ENCODE results near the gene PRR23E.
A peak's percentile ranks its signal among the peaks of the same experiment; 100 is the strongest.

The PRR23E gene

DNA sequence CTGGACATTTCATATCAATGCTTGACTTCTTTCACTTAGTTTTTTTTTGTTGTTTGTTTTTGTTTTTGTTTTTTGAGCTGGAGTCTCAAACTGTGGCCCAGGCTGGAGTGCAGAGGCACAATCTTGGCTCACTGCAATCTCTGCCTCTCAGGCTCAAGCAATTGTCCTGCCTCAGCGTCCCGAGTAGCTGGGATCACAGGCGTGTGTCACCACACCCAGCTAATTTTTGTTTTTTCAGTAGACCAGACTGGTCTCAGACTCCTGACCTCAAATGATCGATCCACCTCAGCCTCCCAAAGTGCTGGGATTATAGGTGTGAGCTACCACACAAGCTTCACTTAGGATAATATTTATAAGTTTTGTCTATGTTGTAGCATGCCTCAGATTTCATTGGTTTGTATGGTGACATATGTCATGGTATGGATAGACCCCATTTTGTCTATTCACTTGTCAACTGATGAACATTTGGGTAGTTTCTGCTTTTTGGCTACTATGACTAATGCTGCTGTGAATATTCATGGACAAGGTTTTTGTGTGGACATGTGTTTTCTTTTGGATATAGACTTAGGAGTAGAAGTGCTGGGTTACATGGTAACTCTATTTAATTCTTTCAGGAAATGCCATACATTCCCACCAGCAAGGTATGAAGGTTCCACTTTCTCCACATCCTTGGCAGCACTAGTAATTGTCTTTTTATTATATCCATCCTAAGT lies 6.8 kb upstream of the PRR23E start:
- DNase-seq: no peak

DNA sequence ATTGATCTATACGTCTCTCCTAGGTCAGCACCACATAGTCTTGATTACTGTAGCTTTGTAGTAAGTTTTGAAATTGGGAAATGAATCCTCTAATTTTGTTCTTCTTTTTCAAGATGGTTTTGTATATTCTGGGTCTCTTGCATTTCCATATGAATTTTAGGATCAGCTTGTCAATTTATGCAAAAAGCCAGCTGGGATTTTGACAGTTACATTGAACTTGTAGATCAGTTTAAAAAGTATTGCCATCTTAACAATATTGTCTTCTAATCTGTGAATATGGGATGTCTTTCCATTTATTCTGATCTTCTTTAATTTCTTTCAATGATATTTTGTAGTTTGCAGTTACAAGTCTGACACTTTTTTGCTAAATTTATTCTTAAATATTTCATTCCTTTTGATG lies 5.6 kb upstream of the PRR23E start:
- no peak for DNase-seq

- DNase-seq: no peak
Measured at GRCh38 chr3:127193341-127193740, 410 bp downstream of the PRR23E start.

- no peak for DNase-seq
Measured at GRCh38 chr3:127193775-127194174, 844 bp downstream of the PRR23E start.

GRCh38 chr3:127194601-127195187 lies 1.8 kb downstream of the PRR23E start:
- DNase-seq: no peak

DNA sequence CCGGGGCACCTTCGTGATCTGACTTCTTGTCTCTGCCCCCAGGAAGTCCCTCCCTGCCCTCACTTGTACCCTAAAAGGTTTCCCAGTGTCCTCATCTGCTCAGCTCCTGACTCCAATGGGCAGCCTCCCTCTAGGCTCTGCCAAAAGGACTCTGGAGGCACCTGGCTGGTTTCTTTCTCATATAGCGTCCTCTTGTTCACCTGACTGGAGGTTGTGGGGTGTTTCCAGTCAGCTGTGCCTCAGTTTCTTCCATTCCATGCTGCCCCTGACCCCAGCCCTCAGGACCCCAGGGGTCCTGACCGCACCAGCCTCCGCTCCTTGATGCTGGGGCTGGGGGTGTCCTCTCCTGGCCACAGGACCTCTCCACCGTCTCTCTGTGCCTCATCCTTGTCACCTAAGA lies 2.5 kb downstream of the PRR23E start:
- DNase-seq: no peak

DNA sequence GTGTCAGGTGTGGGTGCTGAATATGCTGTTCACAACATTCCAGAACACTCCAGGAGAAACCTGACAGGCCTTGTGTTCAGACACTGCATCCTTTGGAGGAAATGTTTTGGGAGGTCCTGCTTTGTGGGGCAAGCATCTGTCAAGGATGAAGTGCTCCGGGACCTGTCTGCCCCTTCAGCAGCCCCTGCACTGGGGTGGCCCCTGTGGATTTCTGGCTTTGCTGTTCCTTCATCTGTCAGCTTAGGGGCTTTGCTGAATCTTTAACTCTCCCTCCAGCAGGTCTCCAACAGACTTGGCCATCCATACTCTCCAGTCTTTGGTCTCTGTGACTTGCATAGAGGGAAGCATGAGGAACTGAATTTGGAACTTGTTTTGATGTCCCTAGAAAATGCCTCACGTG lies 3.1 kb downstream of the PRR23E start:
- DNase-seq: no peak

- no peak for DNase-seq
Measured at GRCh38 chr3:127196466-127197299, 3.8 kb downstream of the PRR23E start.

DNA sequence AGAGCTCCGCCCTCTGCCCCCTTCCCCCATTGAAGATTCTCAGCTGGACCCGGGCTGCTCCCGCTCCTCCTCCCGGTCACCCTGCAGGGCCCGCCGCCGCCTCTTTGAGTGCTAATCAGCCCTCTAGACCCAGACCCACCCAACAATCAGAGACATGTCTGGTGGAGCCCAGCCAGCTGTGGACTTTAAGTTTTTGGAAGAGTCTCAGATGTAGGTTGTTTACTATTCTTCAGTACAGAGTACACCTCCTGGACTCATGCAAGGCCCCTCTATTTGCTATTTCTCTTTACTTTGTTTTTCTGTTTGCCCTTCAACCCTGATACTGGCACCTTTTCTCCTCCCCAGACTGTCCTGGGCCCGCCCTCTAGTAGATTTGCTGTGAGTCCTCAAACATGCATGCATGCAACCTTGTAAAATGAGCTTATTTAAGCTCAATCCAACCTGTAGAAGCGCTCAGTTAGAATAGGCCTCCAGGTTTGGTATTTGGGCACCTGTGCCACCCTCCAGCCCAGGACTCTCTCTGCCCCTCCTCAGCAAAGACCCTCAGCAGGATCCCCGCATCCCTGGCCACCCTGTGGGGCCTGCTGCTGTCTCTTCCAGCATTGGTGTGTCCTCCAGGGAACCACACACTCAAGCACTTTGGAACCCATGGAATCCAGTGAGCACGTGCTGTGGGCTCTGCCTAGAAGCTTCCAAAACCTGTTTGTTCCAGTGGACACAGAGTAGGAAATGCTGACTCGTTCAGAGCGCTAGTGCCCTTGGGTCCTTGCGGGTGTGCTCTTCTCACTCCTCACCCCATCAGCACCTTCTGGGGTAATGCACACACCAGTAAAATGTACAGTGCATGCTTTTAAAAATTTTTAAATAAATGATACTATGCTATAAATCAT lies 4.6 kb downstream of the PRR23E start:
- DNase-seq: no peak

- DNase-seq: no peak
Measured at GRCh38 chr3:127200086-127200691, 7.3 kb downstream of the PRR23E start.

- DNase-seq: no peak
Measured at GRCh38 chr3:127203024-127203423, 10.1 kb downstream of the PRR23E start.

DNA sequence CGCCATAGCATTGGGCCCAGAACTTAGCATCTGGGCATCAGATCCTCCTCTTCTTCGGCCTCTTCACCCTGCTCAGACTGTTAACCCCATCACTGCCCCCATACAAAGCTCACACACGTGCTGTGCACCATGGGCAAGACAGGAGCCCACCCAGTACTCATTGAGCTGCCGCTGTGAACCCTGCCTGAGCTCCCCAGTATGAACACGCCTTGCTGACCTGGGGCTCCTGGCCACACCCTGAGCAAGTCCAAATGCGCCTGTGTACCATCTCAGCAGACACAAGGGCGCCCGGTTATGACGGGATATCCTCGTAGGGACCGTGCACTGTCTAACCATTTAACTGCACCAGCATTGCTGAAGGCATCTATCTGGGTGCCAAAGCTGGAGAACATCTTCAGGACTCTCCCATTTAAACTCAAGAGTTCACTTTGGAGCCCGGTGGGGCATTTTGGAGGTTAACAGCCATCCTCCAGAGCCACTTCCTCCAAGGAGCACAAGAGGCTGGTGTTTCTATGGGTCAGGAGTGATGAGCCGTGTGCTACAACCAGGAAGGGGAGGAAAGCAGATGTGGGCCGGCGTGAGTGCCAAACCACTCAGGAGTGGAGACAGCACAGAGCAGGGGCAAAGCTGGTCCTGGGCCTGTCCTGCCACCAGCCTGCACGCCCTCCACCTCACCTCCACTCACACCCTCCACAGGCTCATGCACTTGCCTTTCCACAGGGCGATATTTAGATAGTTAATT lies 12.1 kb downstream of the PRR23E start:
- no peak for DNase-seq

GRCh38 chr3:127206154-127206553 lies 13.2 kb downstream of the PRR23E start:
- DNase-seq: no peak

DNA sequence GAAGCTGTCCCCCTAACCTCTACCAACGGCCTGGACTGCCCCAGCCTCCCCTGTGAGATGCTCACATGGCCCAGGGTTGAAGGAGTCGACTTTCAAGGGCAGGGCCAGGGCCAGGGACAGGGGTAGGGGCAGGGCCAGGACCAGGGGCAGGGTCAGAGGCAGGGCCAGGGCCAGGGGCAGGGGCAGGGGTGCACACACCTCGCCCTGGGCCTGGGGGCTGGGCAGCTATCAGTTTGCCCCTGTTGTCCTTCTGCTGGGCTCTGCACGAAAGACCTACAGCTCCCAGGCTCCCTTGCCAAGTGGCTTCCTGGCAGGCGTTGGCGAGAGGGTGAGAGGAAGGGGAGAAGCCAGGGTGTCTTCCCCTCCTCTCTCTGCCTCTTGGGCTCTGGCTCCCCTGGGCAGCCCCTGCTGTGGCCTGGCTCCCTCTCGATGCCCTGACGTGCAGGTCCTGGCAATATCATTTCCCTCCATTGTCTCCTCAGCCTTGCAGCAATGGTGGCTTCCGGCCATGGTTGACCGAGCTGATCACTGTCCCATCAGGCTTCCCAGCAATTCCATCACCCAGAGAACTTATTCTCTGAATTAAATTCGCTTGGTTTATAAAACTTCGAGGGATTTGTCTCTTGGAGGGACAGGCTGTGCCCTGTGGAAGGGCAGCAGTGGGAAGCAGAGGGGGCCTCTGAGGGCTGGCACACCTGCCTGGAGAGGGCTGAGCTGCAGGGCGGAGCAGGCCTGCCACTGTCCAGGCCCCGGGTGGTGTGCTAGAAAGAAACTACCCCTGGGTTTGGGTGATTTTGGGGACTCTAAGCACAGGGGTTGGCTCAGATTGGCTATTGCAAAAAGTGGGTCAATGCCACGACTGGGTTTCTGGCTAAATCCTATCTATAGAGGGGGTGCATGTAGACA lies 13.9 kb downstream of the PRR23E start:
- DNase-seq: no peak

- DNase-seq: no peak
Measured at GRCh38 chr3:127207727-127208482, 15.0 kb downstream of the PRR23E start.

DNA sequence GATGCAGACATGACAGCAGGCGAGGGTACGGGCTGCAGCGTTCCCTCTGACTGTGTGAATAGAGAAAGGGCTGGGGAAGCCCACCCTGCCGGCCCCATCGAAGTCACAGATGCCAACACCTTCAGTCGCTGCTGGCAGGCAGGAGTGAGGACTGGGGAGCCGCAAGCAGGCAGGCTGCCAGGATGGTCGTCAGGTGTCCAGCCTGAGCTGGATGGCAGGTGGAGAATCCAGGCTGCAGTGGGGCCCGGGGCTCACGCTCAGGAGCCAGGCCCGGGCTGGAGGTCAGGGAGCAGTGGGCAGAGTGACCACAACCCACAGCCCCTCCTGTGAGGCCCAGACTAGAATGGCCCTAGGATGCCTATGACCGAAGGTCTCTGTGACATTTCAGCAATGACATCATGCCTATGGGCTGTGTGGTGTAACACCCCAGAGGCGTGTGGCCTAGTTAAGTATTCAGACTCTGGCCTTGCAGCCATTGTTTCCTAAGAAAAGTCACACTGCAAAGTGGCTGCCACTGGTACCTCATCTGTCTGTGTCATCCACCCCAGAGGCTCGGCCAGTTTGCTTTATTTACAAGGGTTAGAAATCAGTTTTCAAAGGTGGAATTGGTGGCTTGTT lies 15.7 kb downstream of the PRR23E start:
- no peak for DNase-seq

- peak; percentile 53 for DNase-seq
Measured at GRCh38 chr3:127209155-127209839, 16.4 kb downstream of the PRR23E start.

GRCh38 chr3:127209840-127210653 lies 17.1 kb downstream of the PRR23E start:
- DNase-seq: no peak

Measured in retina (tissue), 1 donor.